Testis (tissue), 2 donors: ENCODE measurements around the gene CPVL.

Experiments
- POLR2A ChIP-seq: fragments of 450-650 bp; IDR thresholded peaks from one replicate; pipeline ENCODE4 v1.6.1; 2017; ENCODE audit warnings: antibody characterized with exemption, mild to moderate bottlenecking, moderate library complexity
- TF ChIP-seq, protein P1 (sequence below), 3 experiments: fragments of 450-650 bp in 2 of 3; fragments of 200-600 bp in 1 of 3; sonication (generic) in 1 of 3; IDR thresholded peaks; one replicate each; pipeline ENCODE4 v1.5.1; 2016 to 2019; ENCODE audit warnings: antibody characterized with exemption in 3 of 3, mild to moderate bottlenecking in 2 of 3, moderate library complexity in 1 of 3

- TF ChIP-seq, protein P1, sequence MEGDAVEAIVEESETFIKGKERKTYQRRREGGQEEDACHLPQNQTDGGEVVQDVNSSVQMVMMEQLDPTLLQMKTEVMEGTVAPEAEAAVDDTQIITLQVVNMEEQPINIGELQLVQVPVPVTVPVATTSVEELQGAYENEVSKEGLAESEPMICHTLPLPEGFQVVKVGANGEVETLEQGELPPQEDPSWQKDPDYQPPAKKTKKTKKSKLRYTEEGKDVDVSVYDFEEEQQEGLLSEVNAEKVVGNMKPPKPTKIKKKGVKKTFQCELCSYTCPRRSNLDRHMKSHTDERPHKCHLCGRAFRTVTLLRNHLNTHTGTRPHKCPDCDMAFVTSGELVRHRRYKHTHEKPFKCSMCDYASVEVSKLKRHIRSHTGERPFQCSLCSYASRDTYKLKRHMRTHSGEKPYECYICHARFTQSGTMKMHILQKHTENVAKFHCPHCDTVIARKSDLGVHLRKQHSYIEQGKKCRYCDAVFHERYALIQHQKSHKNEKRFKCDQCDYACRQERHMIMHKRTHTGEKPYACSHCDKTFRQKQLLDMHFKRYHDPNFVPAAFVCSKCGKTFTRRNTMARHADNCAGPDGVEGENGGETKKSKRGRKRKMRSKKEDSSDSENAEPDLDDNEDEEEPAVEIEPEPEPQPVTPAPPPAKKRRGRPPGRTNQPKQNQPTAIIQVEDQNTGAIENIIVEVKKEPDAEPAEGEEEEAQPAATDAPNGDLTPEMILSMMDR (IDR thresholded peaks at IDR 0.05), result no peak
- no peak for TF ChIP-seq POLR2A
These were observed 115.5 kb downstream of the CPVL start for GRCh38 chr7:29030781-29031275.
